Lower leg skin (tissue), 3 donors: Measurements from ENCODE around the gene FBXL3.

Experiments
- POLR2A ChIP-seq, 2 donors: fragments of 450-650 bp; IDR thresholded peaks; one replicate each; pipeline ENCODE4 v1.6.1; 2016 to 2017; ENCODE audit warnings: antibody characterized with exemption in 2 of 2, mild to moderate bottlenecking in 1 of 2, moderate library complexity in 1 of 2
- TF ChIP-seq, protein P1 (sequence below), 3 donors: fragments of 450-650 bp; IDR thresholded peaks; one replicate each; pipeline ENCODE4 v1.5.1; 2016; ENCODE audit warnings: antibody characterized with exemption in 3 of 3, mild to moderate bottlenecking in 3 of 3, moderate library complexity in 2 of 3

DNA sequence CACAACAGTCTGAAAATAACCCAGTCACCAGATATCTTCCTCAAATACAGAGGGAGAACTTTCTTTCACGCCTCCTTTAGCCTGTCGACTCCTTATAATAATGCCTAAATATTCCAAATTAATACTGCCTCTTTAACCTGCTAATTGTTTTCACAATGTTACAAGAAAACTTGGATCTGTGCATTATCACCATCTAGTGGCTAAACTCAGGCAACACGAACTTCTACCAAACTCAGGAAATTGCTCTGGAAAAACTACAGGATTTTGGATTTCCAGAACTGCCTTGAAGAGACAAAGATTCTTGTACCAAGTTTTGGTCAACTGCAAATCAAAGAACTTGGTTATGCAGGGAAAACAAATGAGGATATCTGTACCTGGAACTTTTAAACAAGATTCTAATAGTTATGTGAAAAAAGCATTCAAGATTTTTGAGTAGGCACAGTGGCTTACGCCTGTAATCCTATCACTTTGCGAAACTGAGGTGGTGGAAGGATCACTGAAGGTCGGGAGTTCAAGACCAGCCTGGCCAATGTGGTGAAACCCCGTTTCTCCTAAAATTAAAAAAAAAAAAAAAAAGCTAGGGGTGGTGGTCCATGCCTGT lies 24.3 kb downstream of the FBXL3 start:
- TF ChIP-seq, protein P1, sequence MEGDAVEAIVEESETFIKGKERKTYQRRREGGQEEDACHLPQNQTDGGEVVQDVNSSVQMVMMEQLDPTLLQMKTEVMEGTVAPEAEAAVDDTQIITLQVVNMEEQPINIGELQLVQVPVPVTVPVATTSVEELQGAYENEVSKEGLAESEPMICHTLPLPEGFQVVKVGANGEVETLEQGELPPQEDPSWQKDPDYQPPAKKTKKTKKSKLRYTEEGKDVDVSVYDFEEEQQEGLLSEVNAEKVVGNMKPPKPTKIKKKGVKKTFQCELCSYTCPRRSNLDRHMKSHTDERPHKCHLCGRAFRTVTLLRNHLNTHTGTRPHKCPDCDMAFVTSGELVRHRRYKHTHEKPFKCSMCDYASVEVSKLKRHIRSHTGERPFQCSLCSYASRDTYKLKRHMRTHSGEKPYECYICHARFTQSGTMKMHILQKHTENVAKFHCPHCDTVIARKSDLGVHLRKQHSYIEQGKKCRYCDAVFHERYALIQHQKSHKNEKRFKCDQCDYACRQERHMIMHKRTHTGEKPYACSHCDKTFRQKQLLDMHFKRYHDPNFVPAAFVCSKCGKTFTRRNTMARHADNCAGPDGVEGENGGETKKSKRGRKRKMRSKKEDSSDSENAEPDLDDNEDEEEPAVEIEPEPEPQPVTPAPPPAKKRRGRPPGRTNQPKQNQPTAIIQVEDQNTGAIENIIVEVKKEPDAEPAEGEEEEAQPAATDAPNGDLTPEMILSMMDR (IDR thresholded peaks at IDR 0.05): no peak
- no peak for TF ChIP-seq POLR2A (IDR thresholded peaks at IDR 0.05)
